ENCODE results near the gene CERS6.

DNA sequence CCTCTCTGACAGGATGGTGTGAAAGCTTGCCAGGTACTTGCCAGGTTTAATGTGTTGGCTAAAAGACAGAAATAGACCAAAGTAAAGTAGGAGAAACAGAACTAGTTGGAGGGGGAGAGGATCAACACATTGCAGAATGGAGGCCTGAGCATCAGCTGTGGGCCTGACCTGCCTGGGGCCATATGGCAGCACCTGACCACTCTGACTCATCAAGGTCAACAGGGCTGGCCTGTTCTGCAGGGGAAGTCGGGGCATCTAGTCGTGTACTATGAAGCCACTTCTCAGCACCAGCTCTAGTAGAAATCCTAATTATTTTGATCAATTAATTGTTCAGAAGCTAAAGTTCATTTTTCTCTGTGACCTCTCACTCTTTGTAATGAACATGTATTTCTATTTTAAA, 310.5 kb downstream of the CERS6 start:
- TF ChIP-seq EZH2 (IDR thresholded peaks at IDR 0.05) (no peak), POLR2AphosphoS5 (IDR thresholded peaks at IDR 0.05; ENCODE audit: borderline replicate concordance, low read depth, low read length) (no peak), FOXP2 (optimal IDR thresholded peaks at IDR 0.05; ENCODE audit: control extremely low read depth, extremely low read length, insufficient read depth) (no peak)

Measured in SK-N-MC (cell line).